Fibroblast of lung (primary cell): ENCODE measurements around the gene FBXW11. TPM values are rescaled to one million over a fixed set of nuclear protein-coding genes. Genes with fewer than 3 reads are reported as not detected.

Experiments used
- DNase-seq, 2 donors: peaks; one replicate each; pipeline versions ENCODE4 v3.0.0 to v3.0.0-alpha.2; 2010; ENCODE audit warnings: low read depth in 2 of 2
- H2AFZ ChIP-seq: 2 replicates; pipeline ENCODE4 v1.5.1; 2012; ENCODE audit warnings: low read length, control low read depth, inconsistent platforms
- H3K27ac ChIP-seq: 2 replicates; pipeline ENCODE4 v1.5.1; 2011; ENCODE audit warnings: low read length, control low read depth; ENCODE audit not compliant: insufficient read depth
- H3K27me3 ChIP-seq: 2 replicates; pipeline ENCODE4 v1.5.1; 2011; ENCODE audit warnings: mild to moderate bottlenecking, low read length; ENCODE audit not compliant: control insufficient read depth, insufficient read depth
- H3K36me3 ChIP-seq: 2 replicates; pipeline ENCODE4 v1.5.1; 2011; ENCODE audit warnings: low read length; ENCODE audit not compliant: control insufficient read depth, insufficient read depth
- H3K4me1 ChIP-seq: 2 replicates; pipeline ENCODE4 v1.5.1; 2011; ENCODE audit warnings: low read length; ENCODE audit not compliant: control insufficient read depth, insufficient read depth; ENCODE audit errors: extremely low read depth
- H3K4me2 ChIP-seq: 2 replicates; pipeline ENCODE4 v1.5.1; 2011; ENCODE audit warnings: low read length, control low read depth; ENCODE audit not compliant: insufficient read depth; ENCODE audit errors: extremely low read depth
- H3K4me3 ChIP-seq, 4 experiments: fragments of 200-600 bp in 1 of 4; sonication (generic) in 1 of 4; replicated peaks in 1 of 4; 2 replicates each; pipeline ENCODE4 v1.5.1; 2011 to 2016; ENCODE audit warnings: low read length in 4 of 4, low read depth in 3 of 4, mild to moderate bottlenecking in 3 of 4, control low read depth in 2 of 4, inconsistent platforms in 1 of 4, mixed read lengths in 1 of 4; ENCODE audit not compliant: insufficient read depth in 1 of 4; ENCODE audit errors: control extremely low read depth in 1 of 4
- H3K79me2 ChIP-seq: 2 replicates; pipeline ENCODE4 v1.5.1; 2012; ENCODE audit warnings: mild to moderate bottlenecking, low read length, inconsistent platforms; ENCODE audit not compliant: control insufficient read depth, insufficient read depth
- H3K9ac ChIP-seq: 2 replicates; pipeline ENCODE4 v1.5.1; 2011; ENCODE audit warnings: mild to moderate bottlenecking, low read length, control low read depth; ENCODE audit not compliant: insufficient read depth
- H3K9me3 ChIP-seq: 2 replicates; pipeline ENCODE4 v1.5.1; 2012; ENCODE audit warnings: low read depth, low read length; ENCODE audit not compliant: control insufficient read depth, insufficient read depth
- H4K20me1 ChIP-seq: 2 replicates; pipeline ENCODE4 v1.5.1; 2011; ENCODE audit warnings: low read length; ENCODE audit not compliant: control insufficient read depth, insufficient read depth; ENCODE audit errors: extremely low read depth
- CTCF ChIP-seq, 2 donors: IDR thresholded peaks in 1 of 2; conservative IDR thresholded peaks in 1 of 2; 1 replicate in 1 of 2; 2 replicates in 1 of 2; pipeline ENCODE4 v1.5.1; 2011 to 2012; ENCODE audit warnings: low read length in 2 of 2, control low read depth in 1 of 2, inconsistent platforms in 1 of 2, low read depth in 1 of 2, mild to moderate bottlenecking in 1 of 2
- EZH2 ChIP-seq: IDR thresholded peaks from 2 replicates; pipeline ENCODE4 v1.5.1; 2012; ENCODE audit warnings: low read length, control low read depth, mild to moderate bottlenecking; ENCODE audit errors: missing control alignments
- polyA plus RNA-seq, 2 donors: library from polyadenylated mRNA; depleted of rRNA in 1 of 2; stranded (reverse) in 1 of 2; unstranded in 1 of 2; fragments of >200 nt; gene quantifications; 2 replicates each; pipeline ENCODE4 v1.2.1, GENCODE V29; 2011 to 2012; ENCODE audit warnings: missing spikeins in 1 of 2
- total RNA-seq: library from RNA; depleted of rRNA; stranded (reverse); fragments of >200 nt; gene quantifications from 2 replicates; pipeline ENCODE4 v1.2.1, GENCODE V29; 2014

FBXW11 gene
- total and polyA plus RNA-seq, 2 donors (not counting 1 experiment from before 2014, with no cell fraction given), result 52.6 to 113 TPM

- Histone ChIP-seq H3K4me1 (peaks cover 2% of the 10 kb centered on the region), H3K79me2 (peaks cover 63% of the 10 kb centered on the region), H3K27ac (no peak overlapping the region), H3K9me3 (no peaks in the 10 kb centered on the region), H3K4me2 (no peak overlapping the region), H3K4me3 (no peak overlapping the region), H2AFZ (no peak overlapping the region), H3K9ac (no peak overlapping the region), H3K36me3 (no peaks in the 10 kb centered on the region), H4K20me1 (no peaks in the 10 kb centered on the region), H3K27me3 (no peaks in the 10 kb centered on the region)
- TF ChIP-seq CTCF (conservative IDR thresholded peaks at IDR 0.05 in 1 of 2, IDR thresholded peaks at IDR 0.05 in 1 of 2; ENCODE audit: low read depth in 1 of 2, low read length in 2 of 2), result no peak
- no peak for TF ChIP-seq EZH2
- DNase-seq, result no peak
Measured at GRCh38 chr5:171981847-171982246, 24.6 kb downstream of the FBXW11 start.

GRCh38 chr5:171980792-171981191 is 25.6 kb downstream of the FBXW11 start:
- H3K9me3 ChIP-seq, result no peaks in the 10 kb centered on the region
- H3K4me2 ChIP-seq, result no peak overlapping the region
- H3K9ac ChIP-seq, result no peak overlapping the region
- H3K27ac ChIP-seq, result no peak overlapping the region
- peaks cover 70% of the 10 kb centered on the region for H3K79me2 ChIP-seq
- no peaks in the 10 kb centered on the region for H4K20me1 ChIP-seq
- H3K27me3 ChIP-seq, result no peaks in the 10 kb centered on the region
- H3K36me3 ChIP-seq, result no peaks in the 10 kb centered on the region
- no peak overlapping the region for H3K4me3 ChIP-seq
- peaks cover 2% of the 10 kb centered on the region for H3K4me1 ChIP-seq
- DNase-seq, result no peak
- no peak overlapping the region for H2AFZ ChIP-seq
- TF ChIP-seq EZH2 (no peak), CTCF (conservative IDR thresholded peaks at IDR 0.05 in 1 of 2, IDR thresholded peaks at IDR 0.05 in 1 of 2; ENCODE audit: low read depth in 1 of 2, low read length in 2 of 2) (no peak)

GRCh38 chr5:171979606-171980005 is 26.8 kb downstream of the FBXW11 start:
- H3K4me2 ChIP-seq, result no peak overlapping the region
- H3K4me3 ChIP-seq, result no peak overlapping the region
- H2AFZ ChIP-seq, result no peak overlapping the region
- H3K79me2 ChIP-seq, result peaks cover 81% of the 10 kb centered on the region
- no peak for DNase-seq
- no peaks in the 10 kb centered on the region for H4K20me1 ChIP-seq
- H3K36me3 ChIP-seq, result no peaks in the 10 kb centered on the region
- TF ChIP-seq EZH2 (no peak), CTCF (conservative IDR thresholded peaks at IDR 0.05 in 1 of 2, IDR thresholded peaks at IDR 0.05 in 1 of 2; ENCODE audit: low read depth in 1 of 2, low read length in 2 of 2) (no peak)
- H3K27me3 ChIP-seq, result no peaks in the 10 kb centered on the region
- H3K4me1 ChIP-seq, result no peaks in the 10 kb centered on the region
- H3K9me3 ChIP-seq, result no peaks in the 10 kb centered on the region
- H3K9ac ChIP-seq, result no peak overlapping the region
- no peak overlapping the region for H3K27ac ChIP-seq
